Muscle layer of colon (tissue), 2 donors: ENCODE results near the gene MMP14.

Experiments used
- H3K27ac ChIP-seq: one replicate; pipeline ENCODE4 v1.7.0; 2013; ENCODE audit warnings: low read depth, mild to moderate bottlenecking, low read length, moderate library complexity
- H3K27me3 ChIP-seq, 2 donors: one replicate each; pipeline ENCODE4 v1.7.0; 2013; ENCODE audit warnings: low read length in 2 of 2, mild to moderate bottlenecking in 2 of 2; ENCODE audit not compliant: insufficient read depth in 2 of 2, control insufficient read depth in 1 of 2
- H3K36me3 ChIP-seq: one replicate; pipeline ENCODE4 v1.7.0; 2013; ENCODE audit warnings: mild to moderate bottlenecking, low read length; ENCODE audit not compliant: insufficient read depth
- H3K4me1 ChIP-seq: one replicate; pipeline ENCODE4 v1.7.0; 2013; ENCODE audit warnings: mild to moderate bottlenecking, low read length; ENCODE audit not compliant: insufficient read depth
- H3K4me3 ChIP-seq, 2 donors: one replicate each; pipeline ENCODE4 v1.7.0; 2013; ENCODE audit warnings: low read length in 2 of 2, low read depth in 1 of 2, mild to moderate bottlenecking in 1 of 2, moderate library complexity in 1 of 2
- H3K9ac ChIP-seq: one replicate; pipeline ENCODE4 v1.7.0; 2013; ENCODE audit warnings: low read length
- H3K9me3 ChIP-seq: one replicate; pipeline ENCODE4 v1.7.0; 2013; ENCODE audit warnings: mild to moderate bottlenecking, low read length
- donor health status: abdominal sarcoma.
- donor health status: Adenocarcinoma of cecum.

Gene MMP14

GRCh38 chr14:22896760-22897159 is 60.4 kb downstream of the MMP14 start:
- peaks cover 11% of the 10 kb centered on the region for H3K36me3 ChIP-seq

GRCh38 chr14:22897357-22897756 is 61.0 kb downstream of the MMP14 start:
- Histone ChIP-seq H3K4me3 (no peak overlapping the region), H3K36me3 (peaks cover 17% of the 10 kb centered on the region), H3K27me3 (no peaks in the 10 kb centered on the region), H3K4me1 (peaks cover 22% of the 10 kb centered on the region), H3K9me3 (no peaks in the 10 kb centered on the region), H3K9ac (no peak overlapping the region), H3K27ac (no peak overlapping the region)

More at GRCh38 chr14:22896760-22897159, 60.4 kb downstream of the MMP14 start:
- Histone ChIP-seq H3K27me3 (no peaks in the 10 kb centered on the region), H3K27ac (no peak overlapping the region), H3K9me3 (no peaks in the 10 kb centered on the region), H3K4me3 (no peak overlapping the region), H3K4me1 (peaks cover 22% of the 10 kb centered on the region), H3K9ac (no peak overlapping the region)
